ENCODE data around the gene TMEM273. TPM values are rescaled to one million over a fixed set of nuclear protein-coding genes. Genes with fewer than 3 reads are reported as not detected.
A peak's percentile ranks its signal among the peaks of the same experiment; 100 is the strongest.

TMEM273 gene
- total and polyA plus RNA-seq, 4 experiments from 2014 or later = 27.7 to 101 (median 58.7) TPM

DNA sequence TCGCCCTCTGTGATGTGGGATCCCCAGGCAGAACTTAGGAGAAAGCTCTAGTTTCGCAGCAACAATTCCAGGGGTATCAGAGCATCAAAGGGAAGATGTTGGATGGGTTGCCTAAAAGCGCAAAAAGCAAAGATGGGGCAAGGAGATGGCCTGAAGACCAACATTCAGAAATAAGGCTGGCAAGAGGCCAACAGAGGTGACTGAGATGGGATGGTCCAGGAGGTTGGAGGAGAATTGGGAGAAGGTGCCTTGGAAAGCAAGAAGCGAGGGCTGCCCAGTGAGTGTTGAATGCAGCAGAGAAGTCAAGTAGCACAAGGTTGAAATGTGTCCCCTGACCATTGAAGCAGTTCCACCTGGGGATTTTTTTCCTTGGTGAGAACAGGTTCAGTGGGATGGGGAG, 38.4 kb upstream of the TMEM273 start:
- Histone ChIP-seq H3K27ac (ENCODE audit: low read depth, low read length) (no peak overlapping the region), H3K36me3 (ENCODE audit: insufficient read depth, low read length) (no peaks in the 10 kb centered on the region), H3K4me1 (ENCODE audit: insufficient read depth, low read length) (no peaks in the 10 kb centered on the region), H3K9me3 (ENCODE audit: control insufficient read depth in 1 of 2, low read length in 2 of 2) (no peaks in the 10 kb centered on the region), H3K4me3 (ENCODE audit: low read length in 2 of 2) (no peak overlapping the region), H3K27me3 (ENCODE audit: insufficient read depth, low read length) (no peaks in the 10 kb centered on the region)
- intact Hi-C loops (cut with micrococcal nuclease) = no loop called here
- DNase-seq = no peak
- CTCF ChIA-PET (ENCODE audit: partially characterized antibody) = no interaction called here
- no peaks in the 10 kb centered on the region for H3K36me3 Mint-ChIP-seq
- H3K27me3 Mint-ChIP-seq = peaks cover 1 to 2% of the 10 kb centered on the region in 2 donors
- no peak overlapping the region for H3K27ac Mint-ChIP-seq
- no peaks in the 10 kb centered on the region for H3K4me1 Mint-ChIP-seq
- POLR2A ChIA-PET (ENCODE audit: partially characterized antibody) = no interaction called here
- H3K9me3 Mint-ChIP-seq = peaks cover 0 to 6% (median 1%) of the 10 kb centered on the region in 8 donors
- H3K4me3 Mint-ChIP-seq = no peak overlapping the region

DNA sequence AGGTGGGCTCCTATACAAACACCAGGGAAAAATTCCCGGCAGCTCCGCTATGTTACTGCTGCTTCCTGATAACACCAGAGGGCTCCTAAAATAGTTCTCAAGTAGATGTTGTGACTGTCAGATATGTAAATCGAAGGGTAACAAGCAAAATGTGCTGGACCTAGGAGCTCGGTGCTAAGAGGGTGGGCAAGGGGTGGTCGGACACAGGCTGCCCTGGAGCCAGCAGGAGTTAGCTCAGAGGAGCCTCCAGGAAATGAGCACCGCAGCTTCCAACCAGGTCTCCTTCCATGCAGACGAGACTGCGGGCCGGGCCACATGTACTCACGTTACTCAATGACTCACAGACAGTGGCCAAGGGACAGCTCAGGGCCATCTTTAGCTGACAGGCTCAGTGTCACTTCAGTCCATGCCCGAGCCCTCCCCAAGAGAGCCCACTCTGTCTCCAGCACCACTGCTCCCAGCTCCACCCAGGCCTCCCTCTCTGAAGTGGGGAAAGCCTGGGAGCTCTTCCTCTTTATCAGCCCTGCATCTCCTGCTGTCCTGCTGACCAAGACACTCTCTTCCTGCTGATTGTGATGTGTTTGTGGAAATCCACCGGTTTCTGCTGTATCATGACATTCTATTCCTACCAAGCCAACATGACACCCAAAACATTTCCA, 37.2 kb upstream of the TMEM273 start:
- Histone ChIP-seq H3K27ac (ENCODE audit: low read depth, low read length) (no peak overlapping the region), H3K9me3 (ENCODE audit: control insufficient read depth in 1 of 2, low read length in 2 of 2) (no peaks in the 10 kb centered on the region), H3K27me3 (ENCODE audit: insufficient read depth, low read length) (no peaks in the 10 kb centered on the region), H3K4me1 (ENCODE audit: insufficient read depth, low read length) (no peaks in the 10 kb centered on the region), H3K4me3 (ENCODE audit: low read length in 2 of 2) (no peak overlapping the region), H3K36me3 (ENCODE audit: insufficient read depth, low read length) (no peaks in the 10 kb centered on the region)
- Mint-ChIP-seq H3K27ac (no peak overlapping the region), H3K27me3 (peaks cover 1 to 2% of the 10 kb centered on the region in 2 donors), H3K4me1 (no peaks in the 10 kb centered on the region), H3K4me3 (no peak overlapping the region), H3K9me3 (peaks cover 0 to 6% (median 1%) of the 10 kb centered on the region in 8 donors), H3K36me3 (no peaks in the 10 kb centered on the region)
- CTCF ChIA-PET (ENCODE audit: partially characterized antibody) = no interaction called here
- DNase-seq = no peak
- intact Hi-C loops (cut with micrococcal nuclease) = no loop called here
- POLR2A ChIA-PET (ENCODE audit: partially characterized antibody) = no interaction called here

DNA sequence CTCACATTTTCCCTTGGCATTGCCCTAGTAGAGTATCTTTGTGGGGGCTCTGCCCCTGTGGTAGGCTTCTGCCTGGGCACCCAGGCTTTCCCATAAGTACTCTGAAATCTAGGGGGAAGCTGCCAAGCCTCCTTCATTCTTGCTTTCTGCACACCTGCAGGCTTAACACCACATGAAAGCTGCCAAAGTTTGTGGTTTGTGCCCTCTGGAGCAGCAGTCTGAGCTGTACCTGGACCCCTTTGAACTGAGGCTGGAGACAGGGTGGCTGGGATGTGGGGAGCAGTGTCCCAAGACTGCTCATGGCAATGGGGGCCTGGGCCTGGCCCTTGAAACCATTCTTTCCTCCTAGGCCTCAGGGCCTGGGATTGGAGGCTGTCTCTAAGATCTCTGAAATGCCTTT, 35.0 kb upstream of the TMEM273 start:
- Histone ChIP-seq H3K27me3 (ENCODE audit: insufficient read depth, low read length) (no peaks in the 10 kb centered on the region), H3K4me1 (ENCODE audit: insufficient read depth, low read length) (no peaks in the 10 kb centered on the region), H3K9me3 (ENCODE audit: control insufficient read depth in 1 of 2, low read length in 2 of 2) (no peaks in the 10 kb centered on the region), H3K36me3 (ENCODE audit: insufficient read depth, low read length) (no peaks in the 10 kb centered on the region), H3K27ac (ENCODE audit: low read depth, low read length) (no peak overlapping the region), H3K4me3 (ENCODE audit: low read length in 2 of 2) (no peak overlapping the region)
- DNase-seq = no peak
- no peak overlapping the region for H3K4me3 Mint-ChIP-seq
- intact Hi-C loops (cut with micrococcal nuclease) = no loop called here
- CTCF ChIA-PET (ENCODE audit: partially characterized antibody) = no interaction called here
- no peaks in the 10 kb centered on the region for H3K36me3 Mint-ChIP-seq
- H3K27me3 Mint-ChIP-seq = peaks cover 1 to 3% of the 10 kb centered on the region in 2 donors
- POLR2A ChIA-PET (ENCODE audit: partially characterized antibody) = no interaction called here
- H3K4me1 Mint-ChIP-seq = no peaks in the 10 kb centered on the region
- H3K9me3 Mint-ChIP-seq = peaks cover 0 to 6% (median 1%) of the 10 kb centered on the region in 8 donors
- H3K27ac Mint-ChIP-seq = no peak overlapping the region

DNA sequence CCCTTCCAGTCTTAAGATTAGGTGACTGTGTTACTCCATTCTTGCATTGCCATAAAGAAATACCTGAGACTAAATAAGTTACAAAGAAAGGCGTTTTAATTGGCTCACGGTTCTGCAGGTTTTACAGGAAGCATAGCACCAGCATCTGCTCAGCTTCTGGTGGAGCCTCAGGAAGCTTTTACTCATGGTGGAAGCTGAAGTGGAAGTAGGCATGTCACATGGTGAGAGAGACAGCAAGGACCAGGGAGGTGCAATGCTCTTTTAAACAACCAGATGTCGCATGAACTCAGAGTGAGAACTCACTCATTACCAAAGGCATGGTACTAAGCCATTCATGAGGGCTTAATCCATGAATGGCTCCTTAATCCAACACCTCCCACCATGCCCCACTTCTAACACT, 34.0 kb upstream of the TMEM273 start:
- intact Hi-C loops (cut with micrococcal nuclease) = no loop called here
- ChIA-PET POLR2A (ENCODE audit: partially characterized antibody) (no interaction called here), CTCF (ENCODE audit: partially characterized antibody) (no interaction called here)
- H3K9me3 Mint-ChIP-seq = peaks cover 0 to 6% (median 1%) of the 10 kb centered on the region in 8 donors
- no peaks in the 10 kb centered on the region for H3K36me3 Mint-ChIP-seq
- H3K4me3 ChIP-seq (ENCODE audit: low read length in 2 of 2) = no peak overlapping the region
- DNase-seq = no peak
- H3K27me3 ChIP-seq (ENCODE audit: insufficient read depth, low read length) = no peaks in the 10 kb centered on the region
- H3K9me3 ChIP-seq (ENCODE audit: control insufficient read depth in 1 of 2, low read length in 2 of 2) = no peaks in the 10 kb centered on the region
- no peak overlapping the region for H3K27ac Mint-ChIP-seq
- H3K36me3 ChIP-seq (ENCODE audit: insufficient read depth, low read length) = no peaks in the 10 kb centered on the region
- H3K27me3 Mint-ChIP-seq = peaks cover 1 to 3% of the 10 kb centered on the region in 2 donors
- peaks cover 0 to 5% (median 2%) of the 10 kb centered on the region in 4 donors for H3K4me1 Mint-ChIP-seq
- H3K4me1 ChIP-seq (ENCODE audit: insufficient read depth, low read length) = no peaks in the 10 kb centered on the region
- H3K4me3 Mint-ChIP-seq = no peak overlapping the region
- H3K27ac ChIP-seq (ENCODE audit: low read depth, low read length) = no peak overlapping the region

DNA sequence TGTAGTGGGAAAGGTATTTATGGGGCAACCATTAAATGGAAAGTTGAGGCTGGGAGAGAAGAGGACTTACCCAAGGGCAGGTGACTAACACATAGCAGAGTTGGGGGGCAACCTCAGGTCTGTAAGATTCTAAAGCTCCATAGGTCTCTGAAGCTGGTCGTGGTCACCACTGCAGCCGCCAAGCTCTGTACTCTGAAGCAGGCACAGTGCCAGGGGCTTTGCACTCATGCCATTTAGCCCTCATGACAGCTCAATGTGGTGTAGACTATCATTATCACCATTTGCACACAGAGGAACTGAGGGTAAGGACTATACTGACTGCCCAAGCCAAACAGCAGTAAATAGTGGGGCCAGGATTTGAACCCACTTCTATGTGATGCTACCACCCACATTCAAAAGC, 32.5 kb upstream of the TMEM273 start:
- Histone ChIP-seq H3K27ac (ENCODE audit: low read depth, low read length) (no peak overlapping the region), H3K4me1 (ENCODE audit: insufficient read depth, low read length) (no peaks in the 10 kb centered on the region), H3K9me3 (ENCODE audit: control insufficient read depth in 1 of 2, low read length in 2 of 2) (no peaks in the 10 kb centered on the region), H3K4me3 (ENCODE audit: low read length in 2 of 2) (no peak overlapping the region), H3K36me3 (ENCODE audit: insufficient read depth, low read length) (no peaks in the 10 kb centered on the region), H3K27me3 (ENCODE audit: insufficient read depth, low read length) (no peaks in the 10 kb centered on the region)
- ChIA-PET POLR2A (ENCODE audit: partially characterized antibody) (no interaction called here), CTCF (ENCODE audit: partially characterized antibody) (no interaction called here)
- no peak for DNase-seq
- Mint-ChIP-seq H3K27me3 (peaks cover 2 to 3% of the 10 kb centered on the region in 2 donors), H3K9me3 (peaks cover 0 to 6% (median 1%) of the 10 kb centered on the region in 8 donors), H3K4me1 (peaks cover 0 to 5% (median 2%) of the 10 kb centered on the region in 4 donors), H3K4me3 (no peak overlapping the region), H3K27ac (no peak overlapping the region), H3K36me3 (no peaks in the 10 kb centered on the region)
- intact Hi-C loops (cut with micrococcal nuclease) = no loop called here

DNA sequence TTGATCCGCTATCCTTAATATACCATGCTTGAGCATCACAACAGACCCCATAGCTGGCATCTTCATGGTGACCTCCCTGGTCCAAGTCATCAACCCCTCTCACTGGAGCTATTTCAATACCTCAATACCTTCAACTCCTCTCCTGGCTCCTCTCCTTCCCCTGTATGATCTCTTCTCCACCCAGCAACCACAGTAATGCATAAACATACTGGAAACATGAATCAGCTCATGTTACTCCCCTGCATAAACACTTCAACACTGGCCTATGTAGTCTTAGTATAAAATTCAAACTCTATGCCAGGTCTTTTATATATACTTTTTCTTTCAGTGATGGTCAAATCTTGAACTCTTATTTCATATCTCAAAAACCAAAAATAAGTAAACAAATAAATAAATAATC, 31.8 kb upstream of the TMEM273 start:
- Histone ChIP-seq H3K4me1 (ENCODE audit: insufficient read depth, low read length) (no peaks in the 10 kb centered on the region), H3K9me3 (ENCODE audit: control insufficient read depth in 1 of 2, low read length in 2 of 2) (no peaks in the 10 kb centered on the region), H3K27ac (ENCODE audit: low read depth, low read length) (no peak overlapping the region), H3K36me3 (ENCODE audit: insufficient read depth, low read length) (no peaks in the 10 kb centered on the region), H3K27me3 (ENCODE audit: insufficient read depth, low read length) (no peaks in the 10 kb centered on the region), H3K4me3 (ENCODE audit: low read length in 2 of 2) (no peak overlapping the region)
- no peak overlapping the region for H3K4me3 Mint-ChIP-seq
- POLR2A ChIA-PET (ENCODE audit: partially characterized antibody) = no interaction called here
- intact Hi-C loops (cut with micrococcal nuclease) = no loop called here
- DNase-seq = no peak
- CTCF ChIA-PET (ENCODE audit: partially characterized antibody) = no interaction called here
- H3K4me1 Mint-ChIP-seq = peaks cover 1 to 5% (median 4%) of the 10 kb centered on the region in 4 donors
- no peak overlapping the region for H3K27ac Mint-ChIP-seq
- H3K36me3 Mint-ChIP-seq = no peaks in the 10 kb centered on the region
- H3K9me3 Mint-ChIP-seq = peaks cover 0 to 6% (median 1%) of the 10 kb centered on the region in 8 donors
- H3K27me3 Mint-ChIP-seq = peaks cover 2 to 5% of the 10 kb centered on the region in 2 donors

DNA sequence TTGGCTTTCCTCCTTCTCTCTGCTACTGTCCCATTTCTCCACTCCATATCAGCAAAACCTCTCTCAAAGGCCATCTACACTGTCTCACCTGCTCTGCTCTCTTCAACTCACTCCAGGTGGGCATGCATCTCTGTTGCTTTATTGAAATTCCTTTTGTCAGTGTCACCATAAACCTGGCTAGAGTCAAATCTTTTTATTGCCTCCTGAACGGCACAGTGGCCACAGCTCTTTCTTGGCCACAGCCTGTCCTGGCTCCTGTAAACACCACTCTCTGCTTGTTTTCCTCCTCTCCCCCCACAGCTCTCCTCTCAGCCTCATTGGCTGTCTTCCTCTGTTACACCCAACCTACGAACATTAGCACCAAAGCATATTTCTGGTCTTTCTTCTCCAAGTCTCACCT, 31.1 kb upstream of the TMEM273 start:
- Histone ChIP-seq H3K36me3 (ENCODE audit: insufficient read depth, low read length) (no peaks in the 10 kb centered on the region), H3K27ac (ENCODE audit: low read depth, low read length) (no peak overlapping the region), H3K4me1 (ENCODE audit: insufficient read depth, low read length) (no peaks in the 10 kb centered on the region), H3K9me3 (ENCODE audit: control insufficient read depth in 1 of 2, low read length in 2 of 2) (no peaks in the 10 kb centered on the region), H3K4me3 (ENCODE audit: low read length in 2 of 2) (no peak overlapping the region), H3K27me3 (ENCODE audit: insufficient read depth, low read length) (no peaks in the 10 kb centered on the region)
- intact Hi-C loops (cut with micrococcal nuclease) = no loop called here
- H3K9me3 Mint-ChIP-seq = peaks cover 0 to 6% (median 1%) of the 10 kb centered on the region in 8 donors
- H3K36me3 Mint-ChIP-seq = no peaks in the 10 kb centered on the region
- ChIA-PET POLR2A (ENCODE audit: partially characterized antibody) (no interaction called here), CTCF (ENCODE audit: partially characterized antibody) (no interaction called here)
- peaks cover 2 to 5% of the 10 kb centered on the region in 2 donors for H3K27me3 Mint-ChIP-seq
- peak overlapping the region in 1 of 7 donors; percentile 2 for H3K27ac Mint-ChIP-seq
- peaks cover 4 to 10% (median 5%) of the 10 kb centered on the region in 4 donors for H3K4me1 Mint-ChIP-seq
- no peak overlapping the region for H3K4me3 Mint-ChIP-seq
- no peak for DNase-seq

All from CD4-positive, alpha-beta memory T cell (primary cell).